ENCODE data around the gene IKZF2.

IKZF2 gene

DNA sequence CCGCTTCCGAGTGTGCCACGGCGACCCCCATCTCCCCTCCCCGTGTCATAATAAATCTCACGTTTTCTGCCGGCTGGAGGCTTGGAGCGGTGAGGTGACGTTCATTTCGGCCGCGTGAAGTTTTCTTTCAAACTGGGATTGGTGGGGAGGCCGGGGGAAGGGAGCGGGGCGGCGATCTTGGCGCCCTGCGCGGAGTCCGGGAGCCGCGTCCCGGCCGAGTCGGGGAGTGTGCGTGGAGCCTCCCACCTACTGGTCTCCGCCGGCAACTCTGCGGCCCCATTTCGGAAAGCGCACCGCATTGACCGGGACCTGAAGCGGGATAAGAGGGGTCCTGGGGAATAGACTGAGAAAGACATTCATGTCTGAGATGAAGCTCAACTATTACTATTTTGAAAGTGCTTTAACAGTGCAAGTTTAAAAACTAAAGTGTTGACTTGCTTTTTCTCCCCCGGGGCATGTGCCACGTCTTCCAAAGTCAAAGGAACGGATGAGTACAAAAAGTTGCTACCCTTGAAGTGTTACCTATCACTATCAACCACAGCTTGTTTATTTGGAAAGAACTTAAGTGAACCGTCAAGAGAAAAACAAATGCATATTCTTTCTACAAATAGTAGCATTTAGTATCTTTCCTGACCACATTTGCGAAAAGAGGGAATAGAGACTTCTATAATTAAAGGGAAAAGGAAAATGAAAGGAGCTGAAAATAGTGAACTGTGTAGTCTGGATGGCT is 818 bp upstream of the IKZF2 start:
- peak; percentile 22 to 30 for DNase-seq

DNA sequence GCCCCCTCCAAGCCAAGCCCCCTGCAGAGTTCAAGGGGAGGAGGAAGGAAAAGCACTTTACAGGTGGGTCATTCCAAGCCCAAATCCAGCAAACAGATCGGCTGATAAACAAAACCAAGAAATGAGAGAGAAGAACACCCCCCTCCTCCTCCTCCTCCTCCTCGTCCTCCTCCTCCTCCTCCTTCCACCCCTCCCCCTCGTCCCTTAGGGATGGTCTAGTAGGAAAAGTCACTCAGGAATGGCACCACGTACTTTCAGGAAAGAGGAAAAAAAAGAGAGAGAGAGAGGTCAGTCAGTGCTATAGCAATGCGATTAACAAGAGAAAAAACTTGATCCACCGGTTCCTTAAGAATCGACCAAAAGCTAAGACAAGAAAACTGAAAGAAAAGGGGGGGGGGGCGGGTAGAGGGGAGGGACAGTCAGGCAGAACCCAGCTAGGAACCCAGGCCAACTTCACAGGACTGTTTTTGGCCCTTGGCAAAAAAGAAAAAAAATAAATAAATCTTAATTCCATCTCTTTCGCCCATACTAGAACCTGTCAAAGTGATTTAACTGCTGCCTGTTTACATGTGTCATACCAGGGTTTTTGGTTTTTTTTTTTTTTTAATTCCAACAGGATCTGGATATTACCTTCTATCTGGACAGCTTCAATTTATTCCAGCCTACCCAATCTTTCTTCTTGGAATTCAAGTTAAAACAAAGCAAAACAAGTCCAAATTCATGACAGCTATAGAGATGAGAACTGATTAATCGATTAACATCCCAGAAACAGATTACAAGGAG is 906 bp downstream of the IKZF2 start:
- no peak for DNase-seq

DNA sequence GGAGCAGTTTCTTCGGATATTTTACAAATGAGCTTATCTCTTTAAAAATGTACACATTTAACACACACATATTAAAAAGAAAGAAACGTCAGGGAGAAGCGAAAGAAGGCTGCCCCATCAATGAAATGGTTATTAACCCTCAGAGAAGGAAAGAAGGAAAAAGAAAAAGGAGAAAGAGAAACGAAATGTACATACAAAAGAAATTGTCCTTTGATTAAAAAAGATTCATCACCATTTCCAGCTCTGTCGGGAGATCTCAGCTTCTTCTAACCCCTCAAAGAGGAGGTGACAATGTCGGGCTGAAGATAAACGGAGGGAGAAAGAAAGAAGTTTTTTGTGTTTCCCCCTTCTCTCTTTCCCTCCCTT is 1.5 kb downstream of the IKZF2 start:
- DNase-seq: no peak

DNA sequence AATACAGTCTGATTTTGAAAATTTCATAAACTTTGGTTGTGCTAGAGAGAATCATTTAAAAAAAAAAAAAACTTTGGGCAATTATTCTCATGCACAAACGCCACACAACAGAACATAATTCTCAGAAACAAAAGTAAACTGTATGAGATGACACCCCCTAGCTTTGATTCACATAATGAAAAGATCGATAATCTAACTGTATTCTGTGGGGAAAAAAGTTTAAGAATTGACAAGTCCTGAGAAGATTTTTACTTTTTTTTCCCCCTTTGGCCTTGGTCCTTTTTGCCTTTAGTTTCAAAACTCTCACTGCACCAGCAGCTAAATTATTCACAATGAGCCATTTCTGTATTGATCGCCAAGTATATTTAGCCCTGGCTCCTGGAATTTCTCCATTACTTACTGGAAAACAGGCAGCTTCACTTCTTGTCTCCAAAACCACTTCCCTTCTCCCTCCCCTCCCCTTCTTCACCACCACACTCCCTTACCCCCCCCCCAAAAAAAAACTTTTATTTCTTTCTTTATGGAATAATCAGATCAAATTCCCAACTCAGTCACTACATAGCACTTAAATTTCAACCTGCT is 2.0 kb downstream of the IKZF2 start:
- DNase-seq: no peak

DNA sequence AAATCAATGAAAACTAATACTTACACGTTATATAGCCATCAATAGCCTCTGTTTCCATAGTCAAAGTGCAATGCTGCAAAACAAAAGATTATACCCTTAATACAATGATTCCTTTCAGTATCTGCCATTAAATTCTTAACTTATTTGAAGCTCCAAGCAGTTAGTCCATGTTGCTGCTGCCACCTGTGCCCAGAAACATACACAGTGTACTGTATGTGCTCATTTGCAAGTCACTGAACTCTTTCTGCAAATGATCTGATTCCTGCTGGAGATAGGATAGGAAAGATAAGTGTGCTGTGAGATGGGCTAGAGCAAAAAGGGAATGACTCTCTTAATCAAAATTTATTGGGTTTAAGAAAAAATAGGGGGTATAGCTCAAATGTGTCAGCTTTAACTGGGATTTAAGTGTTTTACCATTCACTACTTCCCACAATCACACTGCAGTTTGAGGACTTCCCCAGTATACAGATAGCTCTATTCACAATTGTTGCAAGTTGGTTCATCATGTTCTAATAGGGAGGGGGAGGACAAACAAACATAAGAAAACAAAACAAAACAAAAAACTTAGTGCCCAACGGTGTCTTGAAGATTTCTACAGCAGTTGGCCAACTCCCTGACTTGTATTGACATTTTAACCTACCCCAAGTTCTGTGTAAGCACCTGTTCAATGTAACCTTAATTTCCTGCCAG is 2.7 kb downstream of the IKZF2 start:
- DNase-seq: no peak

DNA sequence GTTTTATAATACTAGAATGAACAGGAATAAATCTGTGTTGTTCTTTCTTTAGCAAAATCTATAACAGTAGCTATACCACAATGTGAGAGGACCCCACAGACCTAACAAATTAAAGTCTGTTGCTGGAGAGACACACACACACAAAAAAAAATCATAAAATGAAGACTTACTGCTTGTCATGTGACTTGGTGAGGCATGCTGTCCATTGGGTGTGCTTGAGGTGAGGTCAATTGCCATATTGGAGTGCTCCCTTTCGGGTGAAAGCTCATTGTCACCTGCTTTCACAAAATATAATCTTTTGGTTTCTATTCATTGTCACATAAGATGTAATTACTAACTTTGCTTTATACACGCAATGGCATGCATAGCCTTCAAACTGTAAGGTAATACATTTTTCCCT is 3.9 kb downstream of the IKZF2 start:
- no peak for DNase-seq

DNA sequence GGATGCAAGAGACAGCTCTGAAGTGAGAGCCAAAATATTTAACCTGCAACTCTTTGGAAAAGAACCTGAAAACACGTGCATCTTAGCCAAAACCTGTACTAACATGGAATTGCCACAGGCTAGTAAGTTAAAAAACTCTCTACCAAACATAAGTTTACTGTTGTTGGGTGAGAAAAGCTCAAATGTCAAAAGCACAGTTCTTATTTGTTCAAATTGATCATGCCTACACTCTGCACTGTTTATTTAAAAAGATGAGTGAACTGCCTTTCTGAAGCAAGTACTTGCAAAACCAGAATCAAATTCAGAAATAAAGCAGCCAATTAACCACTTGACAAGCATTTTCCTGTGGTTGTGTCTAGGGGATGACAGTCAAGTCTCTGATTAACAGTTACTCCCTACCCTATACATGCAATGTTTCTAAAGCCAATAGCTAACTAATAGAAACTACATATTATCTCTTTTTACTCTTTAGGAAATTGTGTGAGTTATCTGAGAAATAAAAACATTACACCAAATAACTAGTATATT is 5.6 kb downstream of the IKZF2 start:
- no peak for DNase-seq

DNA sequence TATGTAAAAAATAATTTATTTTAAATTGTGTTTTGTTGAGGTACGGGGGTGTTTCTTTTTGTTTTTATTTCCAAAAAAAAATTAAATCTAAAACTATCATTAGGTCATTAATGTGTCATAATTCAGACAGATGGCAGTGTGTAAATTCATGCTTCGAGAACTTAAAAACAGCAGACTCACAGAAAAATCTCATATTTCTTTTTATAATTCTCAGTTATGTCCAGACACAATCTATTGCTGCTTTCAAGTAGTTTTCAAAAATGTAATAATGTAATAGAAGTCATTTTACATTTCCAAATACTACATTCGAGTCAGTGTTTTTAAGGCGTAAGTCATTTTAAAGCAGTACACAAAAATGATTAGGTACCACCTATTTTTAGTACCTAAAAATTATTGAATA is 14.3 kb downstream of the IKZF2 start:
- no peak for DNase-seq

DNA sequence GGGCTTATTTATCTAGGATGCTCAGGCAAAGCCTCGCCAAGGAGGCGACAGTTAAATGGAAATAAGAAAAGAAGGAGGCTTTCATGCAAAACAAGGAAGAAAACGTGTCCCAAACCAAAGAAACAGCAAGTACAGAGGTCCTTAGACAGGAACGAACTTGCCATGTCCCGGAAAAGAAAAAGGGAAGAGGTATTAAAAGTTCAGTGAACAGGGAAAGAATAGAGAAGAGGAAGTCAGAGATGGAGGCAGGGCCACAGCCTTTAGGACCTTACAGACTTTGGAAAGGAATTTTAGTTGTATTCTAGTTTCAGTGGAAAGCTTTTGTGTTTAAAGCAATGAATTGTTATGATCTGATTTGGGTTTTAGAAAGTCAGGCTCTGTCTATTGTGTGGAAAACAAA is 22.1 kb downstream of the IKZF2 start:
- no peak for DNase-seq

DNA sequence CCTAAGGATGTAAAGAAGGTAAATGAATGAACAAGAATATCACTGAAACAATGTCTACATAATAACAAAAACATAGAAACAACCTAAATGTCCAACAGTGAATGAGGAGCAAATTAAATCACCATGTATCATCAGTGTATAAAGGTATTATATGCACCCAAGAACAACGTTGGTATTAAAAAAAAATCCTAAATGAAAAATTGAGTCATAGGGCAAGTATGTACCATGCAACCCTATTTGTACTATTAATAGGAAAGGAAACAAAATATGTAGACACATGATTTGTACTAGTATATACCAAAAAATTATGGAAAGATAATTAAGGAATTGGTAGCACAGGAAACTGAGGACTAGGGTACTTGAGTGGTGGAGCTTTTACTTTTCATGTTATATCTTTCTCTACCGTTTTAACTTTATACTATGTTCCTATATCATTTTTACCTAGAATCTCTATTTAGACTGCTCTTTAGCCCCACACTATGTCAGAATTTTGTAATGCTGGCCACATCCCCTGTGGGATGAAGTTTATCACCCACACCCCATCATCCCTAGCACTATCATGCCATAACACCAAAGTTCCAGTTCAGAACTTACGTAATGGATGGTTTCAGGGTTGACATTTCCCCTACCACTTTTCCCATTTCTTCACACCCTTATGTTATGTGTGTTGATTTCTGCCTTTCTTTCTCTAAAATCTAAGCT is 25.6 kb downstream of the IKZF2 start:
- no peak for DNase-seq

DNA sequence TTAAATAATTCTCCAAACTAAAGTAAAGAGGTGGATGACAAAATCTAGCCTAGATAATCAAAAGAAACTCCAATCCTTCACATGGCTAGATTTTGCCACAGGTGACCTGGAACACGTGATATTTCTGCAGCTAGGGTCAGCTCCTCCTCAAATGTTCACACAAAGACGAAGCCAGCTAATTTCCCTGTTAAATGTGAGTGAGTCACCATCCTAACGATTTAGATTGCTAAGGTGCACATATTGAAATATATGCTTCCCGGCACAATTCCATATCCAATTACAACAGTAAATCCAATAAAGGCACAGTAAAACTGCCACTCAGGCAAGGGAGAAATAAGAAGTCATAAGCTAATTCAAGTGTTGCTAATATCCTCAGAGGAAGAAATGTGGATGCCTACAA is 28.7 kb downstream of the IKZF2 start:
- DNase-seq: no peak

DNA sequence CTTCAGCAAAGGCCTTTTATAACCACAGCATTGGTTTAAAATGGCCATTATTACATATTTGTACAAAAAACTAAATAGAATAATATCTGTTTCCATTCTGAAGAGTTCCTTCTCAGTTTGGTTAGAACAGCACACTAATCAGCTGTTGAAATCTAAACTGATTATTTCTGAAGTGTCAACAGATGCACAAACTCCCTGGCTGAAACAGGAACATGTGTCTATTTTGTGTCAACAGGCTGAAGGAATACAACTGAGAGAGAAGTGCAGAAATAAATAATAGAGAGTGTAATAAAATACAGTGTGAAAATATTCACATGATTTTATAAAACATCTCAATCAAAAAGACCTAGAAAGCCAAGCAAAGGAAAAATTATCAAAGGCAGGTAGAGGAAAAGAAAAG is 29.7 kb downstream of the IKZF2 start:
- DNase-seq: no peak

DNA sequence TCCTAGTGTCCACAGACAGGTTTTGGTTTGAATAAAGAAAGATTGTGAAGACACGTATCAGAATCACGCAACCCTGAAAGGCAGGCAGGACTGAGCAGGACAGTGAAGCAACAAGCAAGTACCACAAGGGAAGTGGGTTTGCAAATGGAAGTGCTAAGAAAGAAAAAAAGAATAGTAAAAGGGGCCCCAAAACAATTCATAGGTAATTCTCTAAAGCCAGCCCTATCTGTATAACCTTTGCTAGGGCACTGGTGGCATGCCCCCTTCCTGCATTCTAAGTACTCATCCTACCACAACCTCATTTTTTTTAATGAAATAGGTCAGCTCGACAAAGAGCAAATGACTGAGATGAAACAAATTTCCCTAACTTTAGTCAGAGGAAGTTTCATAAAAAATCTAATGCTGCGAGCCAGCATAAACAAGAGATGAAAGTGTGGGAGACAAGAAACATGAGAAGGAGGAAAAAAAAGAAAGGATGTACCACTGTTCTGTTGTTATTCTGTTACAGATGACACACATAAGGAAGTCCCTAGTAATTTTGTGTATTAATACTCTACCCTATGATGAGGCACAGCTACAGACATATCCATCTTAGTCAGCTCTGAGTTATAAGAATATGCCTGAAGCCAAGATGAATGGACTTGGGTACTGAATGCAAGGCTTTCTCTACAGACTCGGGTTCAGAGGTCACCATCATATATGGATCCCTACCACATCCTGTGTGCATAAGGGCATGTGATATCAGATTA is 32.2 kb downstream of the IKZF2 start:
- DNase-seq: no peak

DNA sequence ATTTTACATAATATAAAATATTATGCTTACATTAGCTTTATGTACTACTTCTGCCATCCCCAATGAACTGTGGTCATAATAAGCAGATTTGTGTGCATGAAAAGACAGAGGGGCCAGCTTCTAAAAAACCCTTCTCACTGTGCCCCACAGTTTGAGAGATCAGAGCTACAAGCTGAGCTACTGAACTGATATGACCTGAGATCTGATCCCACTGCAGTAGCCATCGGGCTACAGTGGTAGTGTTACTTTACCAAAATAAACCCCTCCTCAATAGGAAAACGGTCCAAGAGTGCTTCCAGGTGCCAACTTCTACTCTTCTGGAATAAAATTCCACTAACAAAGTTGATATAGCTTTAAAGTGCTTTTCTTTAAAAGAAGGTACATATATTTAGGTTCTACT is 43.1 kb downstream of the IKZF2 start:
- no peak for DNase-seq

DNA sequence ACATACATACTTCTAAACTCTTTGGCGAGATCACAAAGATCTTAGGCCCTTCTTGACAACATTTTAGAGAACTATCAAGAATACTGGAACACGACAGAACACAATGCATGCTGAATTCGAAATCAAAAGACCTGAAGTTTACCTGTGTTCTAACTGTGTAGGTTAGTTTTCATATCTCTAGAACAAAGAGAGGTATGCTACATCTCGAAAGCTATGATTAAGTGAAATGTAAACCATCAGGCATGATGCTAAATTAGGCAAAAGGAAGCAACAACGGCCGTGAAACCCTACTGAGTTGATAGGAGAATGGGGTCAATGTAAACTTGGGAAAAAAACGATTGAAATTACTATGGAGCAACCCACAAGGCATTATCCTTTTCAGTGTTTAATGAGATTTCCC is 43.7 kb downstream of the IKZF2 start:
- no peak for DNase-seq

DNA sequence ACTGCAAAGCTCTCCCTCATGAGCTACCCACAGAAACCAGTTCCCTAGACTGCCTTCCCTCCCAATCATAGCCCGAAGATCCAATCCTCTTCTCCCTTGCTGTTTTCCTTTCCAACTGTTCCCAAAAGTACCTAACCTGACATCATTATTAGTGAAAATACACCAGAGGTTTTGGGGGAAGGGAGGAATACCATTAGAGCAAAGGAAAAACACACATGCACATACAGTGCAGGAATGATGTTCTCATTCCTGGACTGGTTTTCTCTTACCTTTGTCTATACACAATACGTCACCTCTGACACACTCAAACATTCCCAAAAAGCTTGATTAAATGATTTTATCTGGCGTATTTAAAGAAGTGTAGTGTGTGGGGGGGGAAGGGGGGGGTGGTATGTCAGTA is 46.2 kb downstream of the IKZF2 start:
- DNase-seq: no peak

DNA sequence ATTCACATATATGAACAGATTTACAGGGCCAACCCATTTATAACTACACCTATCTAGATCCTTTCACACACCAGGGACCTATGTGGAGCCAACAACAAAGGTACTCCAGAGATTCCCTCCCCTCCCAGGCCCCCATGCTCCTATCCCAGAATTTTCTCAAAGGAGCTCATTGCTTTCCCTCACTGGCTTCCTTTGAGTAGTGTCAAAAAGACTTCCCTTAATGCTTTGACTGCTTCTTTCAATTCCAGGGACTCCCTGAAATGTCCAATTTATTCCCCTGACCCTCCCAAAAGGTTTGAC is 46.6 kb downstream of the IKZF2 start:
- no peak for DNase-seq

DNA sequence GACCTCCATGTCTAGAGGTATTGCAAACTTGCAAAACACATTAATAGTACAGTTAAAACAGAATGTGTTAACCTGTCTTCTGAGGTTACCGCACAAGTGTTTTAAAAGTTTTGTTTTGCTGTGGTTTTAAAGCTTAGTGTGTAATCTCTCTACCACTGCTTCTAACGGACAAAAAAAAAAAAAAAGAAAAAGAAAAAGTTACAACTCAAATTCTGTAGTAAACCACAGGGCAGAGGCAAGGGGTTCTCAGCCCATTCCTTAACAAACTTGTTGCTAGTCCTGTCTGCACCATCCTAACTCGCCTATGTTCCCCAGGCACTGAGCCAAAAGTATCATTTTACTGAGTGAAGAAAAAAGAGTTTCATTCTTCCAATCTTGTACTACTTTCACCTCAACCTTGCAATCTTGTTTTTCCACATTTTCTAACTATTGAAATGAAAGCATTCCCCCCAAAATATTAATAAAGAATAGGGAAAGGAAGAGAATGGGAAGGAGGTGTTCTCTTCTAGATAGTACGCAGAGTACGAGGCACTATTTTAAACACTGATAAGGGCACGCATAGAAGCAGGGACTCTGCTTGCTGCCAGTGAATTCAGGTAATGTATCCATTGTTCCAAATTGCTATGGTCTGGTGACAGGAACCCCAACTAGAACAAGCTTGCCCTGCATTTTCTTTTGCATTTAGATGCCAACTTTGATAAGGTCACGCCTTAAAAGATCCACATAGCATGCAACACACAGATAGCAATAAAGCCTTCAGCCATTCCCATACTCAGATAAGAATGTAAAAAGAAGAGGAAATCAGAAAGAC is 47.1 kb downstream of the IKZF2 start:
- no peak for DNase-seq

DNA sequence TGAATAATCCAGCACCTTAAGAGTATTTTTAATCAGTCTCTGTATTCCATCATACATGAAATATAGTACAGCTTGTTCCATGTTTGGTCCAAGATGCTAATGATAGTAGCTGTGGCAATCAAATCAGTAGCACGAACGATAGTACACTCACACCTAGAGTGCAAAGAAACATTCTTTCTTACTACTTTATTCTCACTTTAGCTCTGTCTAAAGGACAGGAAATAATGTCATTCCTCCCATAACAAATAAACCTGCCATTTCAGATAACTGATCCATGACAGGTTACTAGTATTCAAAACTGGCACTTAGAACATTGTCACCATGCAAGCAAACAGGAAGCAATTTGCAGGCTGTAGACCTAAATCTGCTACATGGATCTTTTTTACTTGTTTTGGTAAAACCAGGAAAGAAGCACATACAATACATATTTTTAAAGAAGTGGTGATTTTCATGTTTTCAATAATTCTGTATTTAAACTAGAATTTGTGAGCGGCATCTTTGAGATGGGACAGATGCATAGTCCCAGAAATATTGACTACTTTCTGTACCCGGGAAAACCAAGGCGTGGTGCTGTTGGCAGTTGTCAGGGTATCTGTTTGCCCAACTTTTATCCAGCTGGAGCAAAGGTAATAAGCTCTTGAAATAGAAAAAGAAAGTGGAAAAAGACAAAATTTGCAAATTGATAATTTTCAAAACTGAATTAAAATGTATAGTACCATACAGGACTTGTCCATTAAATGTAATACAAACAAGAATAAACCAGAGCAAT is 49.5 kb downstream of the IKZF2 start:
- DNase-seq: no peak

DNA sequence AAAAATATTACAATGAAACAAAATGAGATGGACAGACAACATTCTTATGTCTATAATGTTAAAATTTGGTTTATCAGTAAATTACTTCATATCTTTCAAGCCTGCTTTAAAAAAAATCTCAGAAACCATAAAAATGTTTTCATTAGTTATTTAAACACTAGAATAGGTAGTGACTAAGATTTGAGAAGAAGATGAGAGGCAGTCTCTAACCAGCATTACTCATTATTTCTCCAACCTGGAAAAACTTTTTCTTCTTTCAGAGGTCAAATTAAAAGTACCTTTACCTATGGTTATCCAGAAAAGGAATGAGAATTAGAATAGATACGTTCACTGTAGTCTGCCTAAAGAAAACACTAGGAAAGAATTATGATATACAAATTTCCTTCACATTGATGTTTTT is 50.3 kb downstream of the IKZF2 start:
- DNase-seq: no peak

DNA sequence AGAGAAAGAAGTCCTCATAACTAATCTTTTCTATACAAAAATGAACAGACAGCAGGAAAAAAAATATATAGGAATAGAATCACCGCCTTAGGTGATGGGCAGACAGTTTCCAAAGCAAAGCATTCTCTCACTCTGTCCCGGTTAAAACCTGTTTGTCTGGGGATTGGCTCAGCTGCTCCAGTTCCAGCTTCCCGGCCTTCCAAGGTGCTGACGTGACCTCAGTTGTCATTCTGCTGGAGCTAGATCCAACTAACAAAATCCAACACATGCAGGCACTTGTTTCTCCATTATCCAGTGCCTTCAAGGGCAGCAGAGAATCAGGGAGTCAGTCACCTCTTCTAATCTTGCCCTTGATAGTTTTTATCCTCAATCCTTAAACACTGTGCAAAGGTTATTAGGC is 52.8 kb downstream of the IKZF2 start:
- DNase-seq: no peak
